K562 (cell line): ENCODE measurements around the gene BCL2L15. TPM values are rescaled to one million over a fixed set of nuclear protein-coding genes. Genes with fewer than 3 reads are reported as not detected.

Experiments used
- ARID1B ChIP-seq: fragments of 450-650 bp; IDR thresholded peaks from 2 replicates; pipeline ENCODE4 v1.6.1; 2016; ENCODE audit warnings: antibody characterized with exemption, mild to moderate bottlenecking, inconsistent platforms
- FOXJ2 ChIP-seq: fragments of 200-800 bp; sonication (Bioruptor generic); IDR thresholded peaks from 2 replicates; pipeline ENCODE4 v1.6.1; 2016; ENCODE audit warnings: missing genetic modification characterization, missing compliant biosample characterization
- GATAD2A ChIP-seq: fragments of 450-650 bp; IDR thresholded peaks from 2 replicates; pipeline ENCODE4 v1.6.1; 2017
- IRF9 ChIP-seq: fragments of 450-650 bp; IDR thresholded peaks from 2 replicates; pipeline ENCODE4 v1.6.1; 2016; ENCODE audit warnings: missing biosample characterization, missing genetic modification characterization
- KDM2B ChIP-seq: fragments of 250-450 bp; sonication (Bioruptor Pico); IDR thresholded peaks from 2 replicates; pipeline ENCODE4 v1.8.0; 2021; ENCODE audit warnings: mild to moderate bottlenecking, moderate library complexity
- MAFK ChIP-seq: IDR thresholded peaks from 2 replicates; pipeline ENCODE4 v1.6.1; 2011; ENCODE audit warnings: low read length, improper control_type of control experiment
- POLR2AphosphoS5 ChIP-seq: IDR thresholded peaks from 2 replicates; pipeline ENCODE4 v1.6.1; 2011; ENCODE audit warnings: mild to moderate bottlenecking, low read depth, low read length, moderate library complexity; ENCODE audit not compliant: control insufficient read depth, insufficient read depth
- PTBP1 ChIP-seq: fragments of 200-400 bp; formaldehyde crosslinking; IDR thresholded peaks from 2 replicates; pipeline ENCODE4 v1.6.1; 2017; ENCODE audit warnings: low read depth, low read length
- RFX5 ChIP-seq: IDR thresholded peaks from 2 replicates; pipeline ENCODE4 v1.6.1; 2011; ENCODE audit warnings: low read depth, mild to moderate bottlenecking, improper control_type of control experiment, low read length
- SIX5 ChIP-seq, 2 experiments: IDR thresholded peaks; 2 replicates each; pipeline ENCODE4 v1.6.1; 2011; ENCODE audit warnings: low read length in 2 of 2, borderline replicate concordance in 1 of 2, low read depth in 1 of 2, mild to moderate bottlenecking in 1 of 2, moderate library complexity in 1 of 2; ENCODE audit not compliant: insufficient read depth in 1 of 2
- SMC3 ChIP-seq: conservative IDR thresholded peaks from 2 replicates; pipeline ENCODE4 v1.6.1; 2011; ENCODE audit warnings: low read depth, low read length, improper control_type of control experiment; ENCODE audit not compliant: insufficient read depth
- SREBF1 ChIP-seq: fragments of 150-350 bp; IDR thresholded peaks from 2 replicates; pipeline ENCODE4 v1.6.1; 2014; ENCODE audit warnings: antibody characterized with exemption, low read depth, low read length, borderline replicate concordance
- STAT5A ChIP-seq: IDR thresholded peaks from 2 replicates; pipeline ENCODE4 v1.6.1; 2012; ENCODE audit warnings: low read length, inconsistent platforms, borderline replicate concordance
- TCF7L2 ChIP-seq: fragments of 150-350 bp; IDR thresholded peaks from 2 replicates; pipeline ENCODE4 v1.6.1; 2016; ENCODE audit warnings: low read depth, mild to moderate bottlenecking, low read length, moderate library complexity
- ZBED1 ChIP-seq: IDR thresholded peaks from 2 replicates; pipeline ENCODE4 v1.6.1; 2014
- ZBTB7A ChIP-seq: IDR thresholded peaks from 2 replicates; pipeline ENCODE4 v1.6.1; 2011; ENCODE audit warnings: low read depth, mild to moderate bottlenecking, low read length, moderate library complexity, borderline replicate concordance; ENCODE audit not compliant: control insufficient read depth
- ZC3H8 ChIP-seq: fragments of 450-650 bp; IDR thresholded peaks from 2 replicates; pipeline ENCODE4 v1.6.1; 2017
- ZNF316 ChIP-seq: fragments of 450-650 bp; IDR thresholded peaks from 2 replicates; pipeline ENCODE4 v1.6.1; 2016
- polyA plus RNA-seq, 8 experiments: library from polyadenylated mRNA; depleted of rRNA in 4 of 8; stranded (reverse) in 5 of 8; unstranded in 3 of 8; fragments of >200 nt; fragmentation: Nextera tagmentation in 2 of 8; fragmentation: Illumina TruSeq in 1 of 8; extraction: Ambion mirVana in 2 of 8; extraction: Trizol in 1 of 8; gene quantifications; 2 replicates each; pipeline versions ENCODE4 v1.2.1 to v1.2.3, GENCODE V29; 2011 to 2014; ENCODE audit warnings: inconsistent platforms in 1 of 8, missing spikeins in 1 of 8
- total RNA-seq, 7 experiments: library from RNA; depleted of rRNA in 6 of 7; stranded (reverse); fragments of >200 nt in 6 of 7; fragmentation: Illumina TruSeq in 2 of 7; extraction: Trizol in 2 of 7; gene quantifications; 2 replicates each; pipeline versions ENCODE4 v1.2.1 to v1.2.3, GENCODE V29; 2011 to 2021; ENCODE audit warnings: low replicate concordance in 1 of 7
- TF ChIP-seq, protein P1 (sequence below): IDR thresholded peaks from 2 replicates; pipeline ENCODE4 v1.6.1; 2014; ENCODE audit warnings: antibody characterized with exemption
- TF ChIP-seq, protein P2 (sequence below), 2 experiments: fragments of 450-650 bp; conservative IDR thresholded peaks; 2 replicates each; pipeline ENCODE4 v1.6.1; 2017; ENCODE audit warnings: mild to moderate bottlenecking in 2 of 2, moderate library complexity in 2 of 2
- TF ChIP-seq, protein P3 (sequence below), 3 experiments: IDR thresholded peaks in 2 of 3; conservative IDR thresholded peaks in 1 of 3; 2 replicates each; pipeline ENCODE4 v1.5.1; 2011 to 2012; ENCODE audit warnings: low read length in 3 of 3, mild to moderate bottlenecking in 3 of 3, control low read depth in 2 of 3, improper control_type of control experiment in 1 of 3, inconsistent platforms in 1 of 3, low read depth in 1 of 3, mixed read lengths in 1 of 3, moderate library complexity in 1 of 3; ENCODE audit not compliant: insufficient read depth in 2 of 3

The BCL2L15 gene
- total and polyA plus RNA-seq, 9 of the 15 experiments (the other 6 are each of a cell fraction or from before 2014, with no cell fraction given) = 0.06 to 0.42 (median 0.28) TPM; not detected in 1

- TF ChIP-seq, protein P1, sequence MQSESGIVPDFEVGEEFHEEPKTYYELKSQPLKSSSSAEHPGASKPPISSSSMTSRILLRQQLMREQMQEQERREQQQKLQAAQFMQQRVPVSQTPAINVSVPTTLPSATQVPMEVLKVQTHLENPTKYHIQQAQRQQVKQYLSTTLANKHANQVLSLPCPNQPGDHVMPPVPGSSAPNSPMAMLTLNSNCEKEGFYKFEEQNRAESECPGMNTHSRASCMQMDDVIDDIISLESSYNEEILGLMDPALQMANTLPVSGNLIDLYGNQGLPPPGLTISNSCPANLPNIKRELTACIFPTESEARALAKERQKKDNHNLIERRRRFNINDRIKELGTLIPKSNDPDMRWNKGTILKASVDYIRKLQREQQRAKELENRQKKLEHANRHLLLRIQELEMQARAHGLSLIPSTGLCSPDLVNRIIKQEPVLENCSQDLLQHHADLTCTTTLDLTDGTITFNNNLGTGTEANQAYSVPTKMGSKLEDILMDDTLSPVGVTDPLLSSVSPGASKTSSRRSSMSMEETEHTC = 0 out of 2 replicates have a peak, but pooled peaks have one; percentile 8
- TF ChIP-seq, protein P2, sequence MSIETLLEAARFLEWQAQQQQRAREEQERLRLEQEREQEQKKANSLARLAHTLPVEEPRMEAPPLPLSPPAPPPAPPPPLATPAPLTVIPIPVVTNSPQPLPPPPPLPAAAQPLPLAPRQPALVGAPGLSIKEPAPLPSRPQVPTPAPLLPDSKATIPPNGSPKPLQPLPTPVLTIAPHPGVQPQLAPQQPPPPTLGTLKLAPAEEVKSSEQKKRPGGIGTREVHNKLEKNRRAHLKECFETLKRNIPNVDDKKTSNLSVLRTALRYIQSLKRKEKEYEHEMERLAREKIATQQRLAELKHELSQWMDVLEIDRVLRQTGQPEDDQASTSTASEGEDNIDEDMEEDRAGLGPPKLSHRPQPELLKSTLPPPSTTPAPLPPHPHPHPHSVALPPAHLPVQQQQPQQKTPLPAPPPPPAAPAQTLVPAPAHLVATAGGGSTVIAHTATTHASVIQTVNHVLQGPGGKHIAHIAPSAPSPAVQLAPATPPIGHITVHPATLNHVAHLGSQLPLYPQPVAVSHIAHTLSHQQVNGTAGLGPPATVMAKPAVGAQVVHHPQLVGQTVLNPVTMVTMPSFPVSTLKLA (conservative IDR thresholded peaks at IDR 0.05) = peak; percentile 84 to 92
- TF ChIP-seq IRF9 (tag) = no peak
- TF ChIP-seq ARID1B = peak; percentile 58; the same call in 1 of the 2 replicates
- TF ChIP-seq ZBED1 = 0 out of 2 replicates have a peak, but pooled peaks have one; percentile 42
- peak; percentile 69 for TF ChIP-seq TCF7L2
- TF ChIP-seq ZC3H8 = no peak
- TF ChIP-seq, protein P3, sequence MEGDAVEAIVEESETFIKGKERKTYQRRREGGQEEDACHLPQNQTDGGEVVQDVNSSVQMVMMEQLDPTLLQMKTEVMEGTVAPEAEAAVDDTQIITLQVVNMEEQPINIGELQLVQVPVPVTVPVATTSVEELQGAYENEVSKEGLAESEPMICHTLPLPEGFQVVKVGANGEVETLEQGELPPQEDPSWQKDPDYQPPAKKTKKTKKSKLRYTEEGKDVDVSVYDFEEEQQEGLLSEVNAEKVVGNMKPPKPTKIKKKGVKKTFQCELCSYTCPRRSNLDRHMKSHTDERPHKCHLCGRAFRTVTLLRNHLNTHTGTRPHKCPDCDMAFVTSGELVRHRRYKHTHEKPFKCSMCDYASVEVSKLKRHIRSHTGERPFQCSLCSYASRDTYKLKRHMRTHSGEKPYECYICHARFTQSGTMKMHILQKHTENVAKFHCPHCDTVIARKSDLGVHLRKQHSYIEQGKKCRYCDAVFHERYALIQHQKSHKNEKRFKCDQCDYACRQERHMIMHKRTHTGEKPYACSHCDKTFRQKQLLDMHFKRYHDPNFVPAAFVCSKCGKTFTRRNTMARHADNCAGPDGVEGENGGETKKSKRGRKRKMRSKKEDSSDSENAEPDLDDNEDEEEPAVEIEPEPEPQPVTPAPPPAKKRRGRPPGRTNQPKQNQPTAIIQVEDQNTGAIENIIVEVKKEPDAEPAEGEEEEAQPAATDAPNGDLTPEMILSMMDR (IDR thresholded peaks at IDR 0.05 in 2 of 3, conservative IDR thresholded peaks at IDR 0.05 in 1 of 3; ENCODE audit: insufficient read depth in 2 of 3, low read depth in 1 of 3, low read length in 3 of 3) = peak; percentile 89 to 96 (median 93)
- 0 out of 2 replicates have a peak, but pooled peaks have one; percentile 19 for TF ChIP-seq RFX5
- 0 out of 2 replicates have a peak, but pooled peaks have one; percentile 39 for TF ChIP-seq STAT5A
- TF ChIP-seq KDM2B (CRISPR knock-in tag) = peak; percentile 94
- TF ChIP-seq FOXJ2 (tag) = peak; percentile 85
- no peak for TF ChIP-seq SREBF1
- peak; percentile 74 for TF ChIP-seq ZBTB7A
- peak in 1 of 2 experiments; percentile 29; a peak in 1 of 4 replicates for TF ChIP-seq SIX5 (IDR thresholded peaks at IDR 0.05; ENCODE audit: borderline replicate concordance in 1 of 2, insufficient read depth in 1 of 2, low read depth in 1 of 2, low read length in 2 of 2)
- TF ChIP-seq POLR2AphosphoS5 = peak; percentile 76
- TF ChIP-seq ZNF316 = peak; percentile 49
- TF ChIP-seq GATAD2A = peak; percentile 79
- no peak for TF ChIP-seq PTBP1
- 0 out of 2 replicates have a peak, but pooled peaks have one; percentile 23 for TF ChIP-seq MAFK
- TF ChIP-seq SMC3 = peak; percentile 90
These were observed 17.5 kb upstream of the BCL2L15 start, which contains the start of the genes AP4B1 and DCLRE1B (continued) for GRCh38 chr1:113904674-113905434.
